Left hindlimb (tissue), 1 donor: Measurements from ENCODE around the gene LSMEM2.
"Not testable (repeated sequence)": the region's sequence is repeated elsewhere in the genome, so short reads cannot be mapped to it uniquely, and the experiment has no call there.

Source experiments
- DNase-seq: peaks from one replicate; pipeline ENCODE4 v3.0.0-alpha.2; 2018

The LSMEM2 gene

GRCh38 chr3:50278880-50279224 is at the start of gene LSMEM2:
LSMEM2 (plus strand) TSS chr3:50279087; CDS start chr3:50279114, 27 bp downstream.
- no peak for DNase-seq

- DNase-seq: no peak
Observed at GRCh38 chr3:50229490-50229889, 49.4 kb upstream of the LSMEM2 start.

- DNase-seq: no peak
Observed at GRCh38 chr3:50230104-50230793, 48.6 kb upstream of the LSMEM2 start.

GRCh38 chr3:50230794-50231125 is 48.1 kb upstream of the LSMEM2 start:
- DNase-seq: no peak

- DNase-seq: no peak
Observed at GRCh38 chr3:50231581-50231980, 47.3 kb upstream of the LSMEM2 start.

GRCh38 chr3:50232303-50232702 is 46.6 kb upstream of the LSMEM2 start:
- no peak for DNase-seq

GRCh38 chr3:50233176-50233575 is 45.7 kb upstream of the LSMEM2 start:
- DNase-seq: no peak

- DNase-seq: peak; percentile 99
Observed at GRCh38 chr3:50235716-50236483, 43.0 kb upstream of the LSMEM2 start, which contains the start of gene GNAI2. GNAI2 (plus strand) TSS chr3:50236204; CDS start chr3:50236336, 132 bp downstream.

GRCh38 chr3:50236484-50237132 is 42.3 kb upstream of the LSMEM2 start:
- no peak for DNase-seq

GRCh38 chr3:50237133-50237651 is 41.7 kb upstream of the LSMEM2 start:
- DNase-seq: no peak

- peak; percentile 89 for DNase-seq
Observed at GRCh38 chr3:50237754-50238548, 40.9 kb upstream of the LSMEM2 start.

GRCh38 chr3:50238549-50239026 is 40.3 kb upstream of the LSMEM2 start:
- DNase-seq: no peak

- DNase-seq: no peak
Observed at GRCh38 chr3:50239649-50240048, 39.2 kb upstream of the LSMEM2 start.

GRCh38 chr3:50241163-50241562 is 37.7 kb upstream of the LSMEM2 start:
- no peak for DNase-seq

GRCh38 chr3:50241713-50242380 is 37.0 kb upstream of the LSMEM2 start:
- DNase-seq: no peak

GRCh38 chr3:50242381-50242770 is 36.5 kb upstream of the LSMEM2 start:
- no peak for DNase-seq

GRCh38 chr3:50242851-50243542 is 35.9 kb upstream of the LSMEM2 start:
- DNase-seq: peak; percentile 71

- DNase-seq: no peak
Observed at GRCh38 chr3:50243543-50243895, 35.4 kb upstream of the LSMEM2 start.

GRCh38 chr3:50244813-50245212 is 34.1 kb upstream of the LSMEM2 start:
- DNase-seq: not testable (repeated sequence)

GRCh38 chr3:50245251-50245745 is 33.6 kb upstream of the LSMEM2 start:
- DNase-seq: no peak

- peak; percentile 94 for DNase-seq
Observed at GRCh38 chr3:50245831-50246516, 32.9 kb upstream of the LSMEM2 start.
